ENCODE measurements around the gene DTYMK.

DTYMK gene

GRCh38 chr2:241655516-241656189 lies 31.0 kb downstream of the DTYMK start:
- Histone ChIP-seq H3K9me3 (no peaks in the 10 kb centered on the region), H3K27ac (no peak overlapping the region), H3K36me3 (peaks cover 98% of the 10 kb centered on the region), H3K4me1 (ENCODE audit: control insufficient read depth in 1 of 2, insufficient read depth in 1 of 2, low read depth in 1 of 2, low read length in 1 of 2) (no peaks in the 10 kb centered on the region), H3K4me3 (ENCODE audit: low read depth in 1 of 2, low read length in 1 of 2) (no peak overlapping the region), H3K27me3 (no peaks in the 10 kb centered on the region)
- no peak for TF ChIP-seq CTCF (IDR thresholded peaks at IDR 0.05)

DNA sequence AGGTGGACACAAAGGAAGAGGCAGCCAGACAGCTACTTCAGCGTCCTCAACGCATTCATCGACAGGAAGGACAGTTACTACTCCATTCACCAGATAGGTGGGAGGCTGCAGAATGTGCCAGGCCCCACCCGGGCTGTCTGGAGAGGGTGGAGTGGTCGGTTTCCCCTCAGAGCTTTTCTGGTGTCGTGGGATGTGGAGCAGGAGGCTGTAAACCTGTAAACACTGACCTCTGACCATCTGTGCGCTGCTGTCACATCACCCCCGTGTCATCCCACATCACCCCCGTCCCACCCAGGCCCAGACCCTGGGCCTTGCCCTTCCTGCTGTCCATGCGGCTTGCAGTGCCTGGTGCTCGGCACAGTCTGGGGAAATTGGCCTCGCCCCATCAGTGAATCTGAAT lies 32.1 kb downstream of the DTYMK start:
- Histone ChIP-seq H3K4me3 (ENCODE audit: low read depth in 1 of 2, low read length in 1 of 2) (no peak overlapping the region), H3K9me3 (no peaks in the 10 kb centered on the region), H3K27me3 (no peaks in the 10 kb centered on the region), H3K36me3 (peaks cover 88% of the 10 kb centered on the region), H3K27ac (no peak overlapping the region), H3K4me1 (ENCODE audit: control insufficient read depth in 1 of 2, insufficient read depth in 1 of 2, low read depth in 1 of 2, low read length in 1 of 2) (no peaks in the 10 kb centered on the region)
- TF ChIP-seq CTCF (IDR thresholded peaks at IDR 0.05): no peak

- no peaks in the 10 kb centered on the region for H3K27me3 ChIP-seq
- peaks cover 75% of the 10 kb centered on the region for H3K36me3 ChIP-seq
- H3K4me1 ChIP-seq (ENCODE audit: control insufficient read depth in 1 of 2, insufficient read depth in 1 of 2, low read depth in 1 of 2, low read length in 1 of 2): no peaks in the 10 kb centered on the region
- no peak overlapping the region for H3K4me3 ChIP-seq (ENCODE audit: low read depth in 1 of 2, low read length in 1 of 2)
- H3K9me3 ChIP-seq: no peaks in the 10 kb centered on the region
- no peak for TF ChIP-seq CTCF (IDR thresholded peaks at IDR 0.05)
- no peak overlapping the region for H3K27ac ChIP-seq
Measured at GRCh38 chr2:241653210-241653750, 33.3 kb downstream of the DTYMK start.

- no peaks in the 10 kb centered on the region for H3K9me3 ChIP-seq
- no peaks in the 10 kb centered on the region for H3K4me1 ChIP-seq (ENCODE audit: control insufficient read depth in 1 of 2, insufficient read depth in 1 of 2, low read depth in 1 of 2, low read length in 1 of 2)
- TF ChIP-seq CTCF (IDR thresholded peaks at IDR 0.05): no peak
- no peak overlapping the region for H3K27ac ChIP-seq
- H3K4me3 ChIP-seq (ENCODE audit: low read depth in 1 of 2, low read length in 1 of 2): no peak overlapping the region
- no peaks in the 10 kb centered on the region for H3K27me3 ChIP-seq
- H3K36me3 ChIP-seq: peaks cover 69% of the 10 kb centered on the region
Measured at GRCh38 chr2:241652722-241653121, 33.9 kb downstream of the DTYMK start.

- Histone ChIP-seq H3K9me3 (no peaks in the 10 kb centered on the region), H3K4me1 (ENCODE audit: control insufficient read depth in 1 of 2, insufficient read depth in 1 of 2, low read depth in 1 of 2, low read length in 1 of 2) (no peaks in the 10 kb centered on the region), H3K27ac (no peak overlapping the region), H3K4me3 (ENCODE audit: low read depth in 1 of 2, low read length in 1 of 2) (no peak overlapping the region), H3K27me3 (no peaks in the 10 kb centered on the region), H3K36me3 (peaks cover 64% of the 10 kb centered on the region)
- no peak for TF ChIP-seq CTCF (IDR thresholded peaks at IDR 0.05)
Measured at GRCh38 chr2:241652142-241652541, 34.5 kb downstream of the DTYMK start.
